ENCODE results near the gene RNASE7.

RNASE7 gene

DNA sequence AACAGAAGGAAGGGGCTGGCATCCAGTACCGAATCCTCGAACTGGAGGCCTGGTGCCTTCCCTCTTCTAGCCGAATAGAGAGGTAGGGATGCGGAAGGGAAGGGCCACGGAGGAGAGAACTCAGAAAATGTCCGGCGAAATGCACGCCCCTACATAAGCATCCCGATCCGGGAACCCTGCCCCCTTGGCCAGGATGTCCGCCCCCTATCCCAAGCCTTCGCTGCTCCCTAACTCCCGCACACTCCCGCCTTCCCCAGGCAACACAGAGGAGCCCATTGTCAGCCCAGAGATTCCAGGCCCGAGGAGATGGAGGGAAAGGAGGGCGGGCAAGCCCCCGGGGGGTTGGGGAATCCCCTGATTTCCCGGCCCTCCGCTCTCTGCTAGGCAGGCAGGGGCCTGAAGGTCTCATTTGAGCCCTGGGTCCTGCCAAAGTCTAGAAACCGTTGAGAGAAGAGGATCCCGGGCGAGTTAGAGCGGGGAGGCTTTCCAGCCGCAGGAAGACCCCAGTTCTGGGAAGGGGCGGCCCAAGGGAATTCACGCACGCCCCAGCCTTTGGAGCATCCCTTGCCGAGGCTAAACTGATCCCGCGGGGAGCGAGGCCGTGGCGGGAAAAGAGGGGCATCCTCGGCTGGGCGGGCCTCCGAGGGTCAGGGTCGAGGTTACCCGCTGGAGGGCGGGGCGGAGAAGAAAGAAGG lies 27.4 kb downstream of the RNASE7 start:
- peak overlapping the region; percentile 72 for H3K4me3 ChIP-seq (ENCODE audit: low read length)
- DNase-seq (ENCODE audit: low read depth), result peak; percentile 37
- TF ChIP-seq, protein P1, sequence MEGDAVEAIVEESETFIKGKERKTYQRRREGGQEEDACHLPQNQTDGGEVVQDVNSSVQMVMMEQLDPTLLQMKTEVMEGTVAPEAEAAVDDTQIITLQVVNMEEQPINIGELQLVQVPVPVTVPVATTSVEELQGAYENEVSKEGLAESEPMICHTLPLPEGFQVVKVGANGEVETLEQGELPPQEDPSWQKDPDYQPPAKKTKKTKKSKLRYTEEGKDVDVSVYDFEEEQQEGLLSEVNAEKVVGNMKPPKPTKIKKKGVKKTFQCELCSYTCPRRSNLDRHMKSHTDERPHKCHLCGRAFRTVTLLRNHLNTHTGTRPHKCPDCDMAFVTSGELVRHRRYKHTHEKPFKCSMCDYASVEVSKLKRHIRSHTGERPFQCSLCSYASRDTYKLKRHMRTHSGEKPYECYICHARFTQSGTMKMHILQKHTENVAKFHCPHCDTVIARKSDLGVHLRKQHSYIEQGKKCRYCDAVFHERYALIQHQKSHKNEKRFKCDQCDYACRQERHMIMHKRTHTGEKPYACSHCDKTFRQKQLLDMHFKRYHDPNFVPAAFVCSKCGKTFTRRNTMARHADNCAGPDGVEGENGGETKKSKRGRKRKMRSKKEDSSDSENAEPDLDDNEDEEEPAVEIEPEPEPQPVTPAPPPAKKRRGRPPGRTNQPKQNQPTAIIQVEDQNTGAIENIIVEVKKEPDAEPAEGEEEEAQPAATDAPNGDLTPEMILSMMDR (conservative IDR thresholded peaks at IDR 0.05; ENCODE audit: low read length), result no peak

DNA sequence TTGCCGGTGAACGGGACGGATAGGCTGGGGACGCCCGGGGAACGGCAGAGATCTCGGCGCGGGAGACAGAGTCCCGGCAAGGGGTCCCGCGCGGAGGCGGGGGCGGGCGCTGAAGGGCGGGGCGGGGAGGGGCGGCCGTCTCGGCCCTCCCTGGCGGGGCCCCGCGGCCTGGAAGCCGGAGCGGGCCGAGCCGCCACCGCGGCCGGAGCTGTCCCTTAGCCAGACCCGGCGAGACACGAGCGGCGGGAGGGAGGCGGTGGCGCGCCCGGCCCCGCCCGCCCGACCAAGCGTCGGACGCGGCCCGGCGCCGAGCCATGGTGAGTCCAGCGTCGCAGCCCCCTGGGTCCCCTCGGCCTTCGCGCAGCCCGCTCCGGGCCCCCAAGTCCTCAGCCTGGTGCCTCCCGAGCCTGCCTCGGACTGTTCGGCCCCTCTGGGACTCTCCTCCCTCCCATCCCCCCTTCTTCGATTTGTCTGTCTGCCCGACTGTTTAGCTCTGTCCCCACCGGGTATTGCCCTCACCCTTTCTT lies 28.0 kb downstream of the RNASE7 start, which contains the start of gene ARHGEF40:
TSS of gene ARHGEF40 (plus strand) at position 222 of the 527 bp plus-strand sequence. CDS start at position 315, 93 bp downstream.
- TF ChIP-seq, protein P1 (conservative IDR thresholded peaks at IDR 0.05; ENCODE audit: low read length), result no peak
- peak; percentile 56 for DNase-seq (ENCODE audit: low read depth)
- peak within 1 kb of the TSS; percentile 72 for H3K4me3 ChIP-seq (ENCODE audit: low read length)

DNA sequence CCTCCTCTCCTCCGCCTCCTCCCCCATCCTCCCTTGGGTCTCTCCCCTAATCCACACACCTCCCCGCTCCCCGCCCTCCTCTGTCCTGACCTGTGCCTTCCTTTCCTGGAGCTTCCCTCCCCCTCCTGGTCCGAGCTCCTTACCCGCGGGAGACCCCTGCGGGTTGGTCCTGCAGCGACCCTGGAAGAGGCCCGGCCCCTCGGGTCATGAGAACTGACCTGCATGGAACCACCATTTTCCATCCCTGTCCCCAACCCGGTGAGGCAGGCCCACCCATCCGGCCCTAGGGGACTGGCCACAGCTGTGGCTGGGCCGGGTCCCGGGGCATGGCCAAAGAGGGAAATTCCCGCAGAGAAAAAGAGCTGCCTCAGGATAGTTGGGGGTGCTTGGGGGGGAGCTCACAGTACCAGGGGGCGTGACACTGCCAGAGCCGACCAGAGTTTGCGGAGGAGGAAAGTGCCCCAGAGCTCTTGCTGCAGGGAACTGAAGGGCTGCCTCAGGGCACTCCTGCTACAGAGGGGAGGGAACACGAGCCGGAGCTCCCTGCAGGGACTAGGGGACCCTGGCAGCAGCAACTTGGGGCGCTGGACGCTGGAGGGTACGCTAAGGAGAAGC lies 28.6 kb downstream of the RNASE7 start:
- DNase-seq (ENCODE audit: low read depth), result peak; percentile 40
- TF ChIP-seq, protein P1 (conservative IDR thresholded peaks at IDR 0.05; ENCODE audit: low read length), result no peak
- peak overlapping the region; percentile 72 for H3K4me3 ChIP-seq (ENCODE audit: low read length)

DNA sequence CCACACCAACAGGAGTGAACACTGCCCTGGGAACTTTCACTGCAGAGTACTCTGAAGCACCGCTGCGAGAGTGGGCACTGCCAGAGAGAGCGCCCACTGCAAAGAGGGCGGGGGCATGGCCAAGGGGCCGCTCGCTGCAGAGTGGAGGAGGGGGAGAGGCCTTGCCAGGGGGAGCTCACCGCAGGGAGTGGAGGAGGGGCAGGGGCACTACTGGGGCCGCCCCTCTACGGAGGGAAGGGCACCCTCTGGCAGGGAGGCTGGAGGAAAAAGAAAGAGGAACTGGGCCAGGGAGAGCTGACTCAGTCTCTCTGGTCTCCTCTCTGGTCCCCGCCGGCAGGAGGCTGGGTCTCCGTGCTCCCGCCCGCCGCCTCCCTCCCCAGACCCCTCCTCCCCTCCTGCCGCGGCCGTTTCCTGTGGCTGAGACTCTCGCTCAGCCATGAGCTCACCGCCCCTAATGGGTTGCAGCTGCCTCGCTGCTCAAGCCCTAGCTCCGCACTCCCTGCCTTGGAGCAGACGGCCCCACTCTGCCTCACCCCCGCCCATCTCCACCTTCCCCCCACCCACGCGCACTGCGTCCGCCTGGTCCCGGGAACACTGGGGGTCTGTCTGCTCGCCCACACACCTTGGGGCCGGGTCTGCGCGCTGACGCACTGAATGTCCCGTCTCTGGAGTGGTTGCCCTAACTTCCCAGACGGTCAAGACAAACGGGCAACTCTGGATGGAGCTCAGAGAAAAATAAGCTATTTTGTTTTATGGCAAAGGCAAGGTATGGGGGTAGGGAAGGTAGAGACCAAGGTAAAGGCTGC lies 29.3 kb downstream of the RNASE7 start:
- H3K4me3 ChIP-seq (ENCODE audit: low read length), result peak overlapping the region; percentile 72
- DNase-seq (ENCODE audit: low read depth), result peak; percentile 96
- TF ChIP-seq, protein P1 (conservative IDR thresholded peaks at IDR 0.05; ENCODE audit: low read length), result no peak; the same call in 1 of the 2 replicates

DNA sequence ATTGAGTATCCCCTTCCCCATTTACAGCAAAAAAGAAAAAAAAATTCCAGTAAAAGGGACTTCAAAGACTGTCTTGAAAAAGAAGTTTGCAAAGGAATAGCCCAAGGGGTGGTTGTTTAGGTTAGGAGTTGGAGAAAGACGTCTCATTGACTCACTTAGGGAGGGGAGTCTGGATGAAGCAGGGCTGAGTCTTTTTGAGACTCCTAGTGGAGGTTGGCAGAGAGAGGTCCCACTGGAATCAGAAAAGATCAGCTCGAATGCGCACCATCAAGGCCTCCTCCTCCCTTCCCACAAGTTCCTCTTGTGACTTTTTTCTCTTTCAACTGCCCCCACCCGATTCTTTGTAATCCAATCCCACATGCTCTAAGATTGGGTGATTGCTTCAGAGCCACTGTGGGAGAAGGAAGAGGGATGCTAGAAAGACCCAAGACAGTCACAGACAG lies 29.9 kb downstream of the RNASE7 start:
- TF ChIP-seq, protein P1 (conservative IDR thresholded peaks at IDR 0.05; ENCODE audit: low read length), result peak; percentile 47
- peak; percentile 86 for DNase-seq (ENCODE audit: low read depth)
- H3K4me3 ChIP-seq (ENCODE audit: low read length), result peak overlapping the region; percentile 72

DNA sequence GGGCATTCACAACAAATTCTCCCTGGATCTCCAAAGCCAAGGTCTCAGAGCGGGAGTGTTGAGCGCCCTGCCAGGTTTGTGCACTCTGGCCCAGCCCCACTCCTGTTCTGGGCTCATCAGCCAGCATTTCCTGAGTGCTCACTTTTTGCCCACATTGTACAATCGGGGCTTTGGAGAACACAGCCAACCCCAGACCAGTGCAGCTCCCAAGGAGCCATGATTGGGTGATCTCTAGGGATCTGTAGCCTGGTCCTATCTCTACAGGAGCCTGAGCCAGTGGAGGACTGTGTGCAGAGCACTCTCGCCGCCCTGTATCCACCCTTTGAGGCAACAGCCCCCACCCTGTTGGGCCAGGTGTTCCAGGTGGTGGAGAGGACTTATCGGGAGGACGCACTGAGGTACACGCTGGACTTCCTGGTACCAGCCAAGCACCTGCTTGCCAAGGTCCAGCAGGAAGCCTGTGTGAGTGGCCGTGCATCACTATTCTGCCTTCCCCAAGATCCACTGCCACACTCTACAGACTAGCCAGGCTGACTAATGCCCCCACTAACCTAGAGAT lies 30.7 kb downstream of the RNASE7 start:
- TF ChIP-seq, protein P1 (conservative IDR thresholded peaks at IDR 0.05; ENCODE audit: low read length), result no peak
- H3K4me3 ChIP-seq (ENCODE audit: low read length), result no peak overlapping the region; the same call in 1 of the 2 replicates
- no peak for DNase-seq (ENCODE audit: low read depth)

Data from AG10803 (cell line).